Natural killer cell (primary cell): Measurements from ENCODE around the gene PRKAR1B. TPM values are rescaled to one million over a fixed set of nuclear protein-coding genes. Genes with fewer than 3 reads are reported as not detected.

Source experiments
- ATAC-seq, 3 donors: fragments of 150-1000 bp in 2 of 3; fragments of 200-7000 bp in 1 of 3; cut with Tn5 transposase; 1 replicate in 1 of 3; 2 replicates in 2 of 3; pipeline ENCODE4 v1.10.0; 2021; ENCODE audit warnings: mild to moderate bottlenecking in 2 of 3, moderate library complexity in 2 of 3
- DNase-seq, 2 donors: peaks; one replicate each; pipeline versions ENCODE4 v3.0.0 to v3.0.0-alpha.2; 2013 to 2021; ENCODE audit warnings: mixed read lengths in 1 of 2
- H3K27ac ChIP-seq: one replicate; pipeline ENCODE4 v1.5.1; 2013; ENCODE audit warnings: mild to moderate bottlenecking, low read length
- H3K27me3 ChIP-seq: one replicate; pipeline ENCODE4 v1.6.1; 2013; ENCODE audit warnings: low read length; ENCODE audit not compliant: control insufficient read depth, insufficient read depth
- H3K36me3 ChIP-seq: one replicate; pipeline ENCODE4 v1.6.1; 2013; ENCODE audit warnings: low read length; ENCODE audit not compliant: control insufficient read depth, insufficient read depth
- H3K4me1 ChIP-seq: one replicate; pipeline ENCODE4 v1.6.1; 2013; ENCODE audit warnings: low read length; ENCODE audit not compliant: control insufficient read depth, insufficient read depth
- H3K4me3 ChIP-seq: one replicate; pipeline ENCODE4 v1.5.1; 2013; ENCODE audit warnings: low read length
- H3K9me3 ChIP-seq: one replicate; pipeline ENCODE4 v1.6.1; 2013; ENCODE audit warnings: low read length; ENCODE audit not compliant: control insufficient read depth, insufficient read depth
- H3K27ac Mint-ChIP-seq, 2 donors: one replicate each; pipeline ENCODE4 v1.8.0; 2022; ENCODE audit warnings: mild to moderate bottlenecking in 2 of 2, mixed read lengths in 2 of 2, moderate library complexity in 1 of 2
- H3K27me3 Mint-ChIP-seq, 2 donors: one replicate each; pipeline ENCODE4 v1.8.0; 2022; ENCODE audit warnings: low read depth in 2 of 2, mixed read lengths in 2 of 2
- H3K36me3 Mint-ChIP-seq: one replicate; pipeline ENCODE4 v1.8.0; 2022; ENCODE audit warnings: mixed read lengths
- H3K4me1 Mint-ChIP-seq, 2 donors: one replicate each; pipeline ENCODE4 v1.8.0; 2022; ENCODE audit warnings: mixed read lengths in 2 of 2
- H3K4me3 Mint-ChIP-seq: one replicate; pipeline ENCODE4 v1.8.0; 2022; ENCODE audit warnings: mild to moderate bottlenecking, moderate library complexity, mixed read lengths
- H3K9me3 Mint-ChIP-seq, 2 donors: one replicate each; pipeline ENCODE4 v1.8.0; 2022; ENCODE audit warnings: mixed read lengths in 2 of 2
- WGBS: methylation state at CpG from one replicate; pipeline ENCODE4 v1.1.7; 2013; ENCODE audit warnings: missing lambda C conversion rate; ENCODE audit not compliant: insufficient coverage; 5-methylcytosine and 5-hydroxymethylcytosine counted together
- intact Hi-C: fragments of 100-400 bp; cut with micrococcal nuclease; formaldehyde crosslinking; loops from one replicate; pipeline ENCODE4 v1.14.2; 2022
- total RNA-seq, 4 donors: library from RNA; stranded (reverse); fragments of 120-200 nt in 1 of 4; gene quantifications; one replicate each; pipeline versions ENCODE4 v1.2.3 to v1.2.4, GENCODE V29; 2013 to 2022
- TF ChIP-seq, protein P1 (sequence below): fragments of 200-600 bp; IDR thresholded peaks from one replicate; pipeline ENCODE4 v1.8.0; 2022; ENCODE audit warnings: antibody characterized with exemption

PRKAR1B gene
- total RNA-seq, 3 donors from 2014 or later (not counting 1 experiment from before 2014, with no cell fraction given), result 2.4 to 3.8 (median 3.0) TPM

GRCh38 chr7:729140-730000, 2.3 kb upstream of the PRKAR1B start:
- no peak overlapping the region for H3K27ac Mint-ChIP-seq
- intact Hi-C loops, result no loop called here
- ATAC-seq, result no peak

GRCh38 chr7:728602-729001, 1.5 kb upstream of the PRKAR1B start:
- 96% methylated on average over 9 of the region's 9 CpGs for WGBS
- DNase-seq (no peak), ATAC-seq (no peak)
- Histone ChIP-seq H3K9me3 (no peaks in the 10 kb centered on the region), H3K4me3 (no peak overlapping the region), H3K4me1 (peaks cover 18% of the 10 kb centered on the region), H3K27ac (no peak overlapping the region), H3K27me3 (no peaks in the 10 kb centered on the region), H3K36me3 (no peaks in the 10 kb centered on the region)
- H3K4me3 Mint-ChIP-seq, result peak overlapping the region; percentile 89
- no peaks in the 10 kb centered on the region for H3K9me3 Mint-ChIP-seq
- H3K4me1 Mint-ChIP-seq, result peaks cover 6 to 23% of the 10 kb centered on the region in 2 donors
- intact Hi-C loops, result no loop called here
- TF ChIP-seq, protein P1, sequence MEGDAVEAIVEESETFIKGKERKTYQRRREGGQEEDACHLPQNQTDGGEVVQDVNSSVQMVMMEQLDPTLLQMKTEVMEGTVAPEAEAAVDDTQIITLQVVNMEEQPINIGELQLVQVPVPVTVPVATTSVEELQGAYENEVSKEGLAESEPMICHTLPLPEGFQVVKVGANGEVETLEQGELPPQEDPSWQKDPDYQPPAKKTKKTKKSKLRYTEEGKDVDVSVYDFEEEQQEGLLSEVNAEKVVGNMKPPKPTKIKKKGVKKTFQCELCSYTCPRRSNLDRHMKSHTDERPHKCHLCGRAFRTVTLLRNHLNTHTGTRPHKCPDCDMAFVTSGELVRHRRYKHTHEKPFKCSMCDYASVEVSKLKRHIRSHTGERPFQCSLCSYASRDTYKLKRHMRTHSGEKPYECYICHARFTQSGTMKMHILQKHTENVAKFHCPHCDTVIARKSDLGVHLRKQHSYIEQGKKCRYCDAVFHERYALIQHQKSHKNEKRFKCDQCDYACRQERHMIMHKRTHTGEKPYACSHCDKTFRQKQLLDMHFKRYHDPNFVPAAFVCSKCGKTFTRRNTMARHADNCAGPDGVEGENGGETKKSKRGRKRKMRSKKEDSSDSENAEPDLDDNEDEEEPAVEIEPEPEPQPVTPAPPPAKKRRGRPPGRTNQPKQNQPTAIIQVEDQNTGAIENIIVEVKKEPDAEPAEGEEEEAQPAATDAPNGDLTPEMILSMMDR, result no peak
- no peak overlapping the region for H3K27ac Mint-ChIP-seq
- H3K36me3 Mint-ChIP-seq, result no peaks in the 10 kb centered on the region
- H3K27me3 Mint-ChIP-seq, result no peaks in the 10 kb centered on the region

More at GRCh38 chr7:729140-730000, 2.3 kb upstream of the PRKAR1B start:
- Histone ChIP-seq H3K36me3 (no peaks in the 10 kb centered on the region), H3K4me3 (no peak overlapping the region), H3K27ac (no peak overlapping the region), H3K27me3 (no peaks in the 10 kb centered on the region), H3K4me1 (peaks cover 18% of the 10 kb centered on the region), H3K9me3 (peaks cover 1% of the 10 kb centered on the region)
- no peaks in the 10 kb centered on the region for H3K36me3 Mint-ChIP-seq
- 94% methylated on average over 29 of the region's 29 CpGs for whole genome bisulfite sequencing
- H3K4me1 Mint-ChIP-seq, result peaks cover 6 to 23% of the 10 kb centered on the region in 2 donors
- peak overlapping the region; percentile 53 for H3K4me3 Mint-ChIP-seq
- no peaks in the 10 kb centered on the region for H3K9me3 Mint-ChIP-seq
- TF ChIP-seq, protein P1, result no peak
- no peak for DNase-seq
- H3K27me3 Mint-ChIP-seq, result no peaks in the 10 kb centered on the region

- no peak for ATAC-seq
- TF ChIP-seq, protein P1, result no peak
- H3K9me3 Mint-ChIP-seq, result no peaks in the 10 kb centered on the region
- no peaks in the 10 kb centered on the region for H3K36me3 ChIP-seq
- H3K4me1 ChIP-seq, result peaks cover 18% of the 10 kb centered on the region
- intact Hi-C loops, result no loop called here
- no peaks in the 10 kb centered on the region for H3K27me3 Mint-ChIP-seq
- no peak overlapping the region for H3K27ac ChIP-seq
- no peaks in the 10 kb centered on the region for H3K9me3 ChIP-seq
- no peak overlapping the region for H3K27ac Mint-ChIP-seq
- WGBS, result 67% methylated on average over 21 of the region's 21 CpGs
- H3K27me3 ChIP-seq, result no peaks in the 10 kb centered on the region
- peaks cover 6 to 23% of the 10 kb centered on the region in 2 donors for H3K4me1 Mint-ChIP-seq
- no peak overlapping the region for H3K4me3 ChIP-seq
- peak overlapping the region; percentile 89 for H3K4me3 Mint-ChIP-seq
- no peaks in the 10 kb centered on the region for H3K36me3 Mint-ChIP-seq
- DNase-seq, result no peak
Observed at GRCh38 chr7:727806-728460, 852 bp upstream of the PRKAR1B start.
